ENCODE data around the gene POU2F3.

POU2F3 gene

DNA sequence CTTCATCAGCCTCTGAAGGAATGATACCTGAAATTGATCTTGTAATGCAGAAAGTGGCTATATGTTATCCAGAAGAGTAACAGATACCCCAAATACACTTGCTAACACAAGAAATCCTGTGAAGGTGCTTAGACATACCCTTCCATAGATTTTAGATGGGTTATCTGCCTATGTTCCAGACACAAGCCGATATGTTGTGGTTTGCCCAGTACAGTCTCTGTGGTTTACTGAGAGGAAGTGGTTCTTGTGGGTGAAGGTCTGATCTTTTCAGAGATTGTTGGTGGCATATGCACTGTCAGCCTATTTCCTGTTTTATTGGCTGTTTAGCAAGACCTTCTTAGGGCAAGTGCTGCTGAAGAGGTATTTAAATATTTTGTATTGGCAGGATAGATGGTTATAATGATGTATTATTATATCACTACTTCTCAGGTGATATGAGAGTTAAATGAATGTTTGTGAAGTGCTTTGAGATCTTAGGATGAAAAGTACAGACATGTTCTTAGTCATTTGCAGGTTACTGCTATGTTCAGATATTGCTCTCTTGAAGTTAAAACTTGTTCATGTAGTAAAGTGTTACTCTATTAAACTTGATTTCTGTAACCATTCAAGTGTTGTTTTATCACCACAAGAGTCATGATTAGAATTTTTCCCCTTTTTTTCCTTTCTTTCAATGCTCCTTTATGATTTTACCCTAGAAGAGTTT, 104.5 kb downstream of the POU2F3 start:
- peak; percentile 58 to 77 for DNase-seq

GRCh38 chr11:120346233-120346632, 106.3 kb downstream of the POU2F3 start:
- no peak for DNase-seq

GRCh38 chr11:120350637-120351036, 110.7 kb downstream of the POU2F3 start:
- no peak for DNase-seq

GRCh38 chr11:120352405-120352804, 112.5 kb downstream of the POU2F3 start:
- no peak for DNase-seq

GRCh38 chr11:120354068-120354467, 114.1 kb downstream of the POU2F3 start:
- no peak for DNase-seq

- no peak for DNase-seq
These were observed 114.8 kb downstream of the POU2F3 start for GRCh38 chr11:120354779-120355178.

DNA sequence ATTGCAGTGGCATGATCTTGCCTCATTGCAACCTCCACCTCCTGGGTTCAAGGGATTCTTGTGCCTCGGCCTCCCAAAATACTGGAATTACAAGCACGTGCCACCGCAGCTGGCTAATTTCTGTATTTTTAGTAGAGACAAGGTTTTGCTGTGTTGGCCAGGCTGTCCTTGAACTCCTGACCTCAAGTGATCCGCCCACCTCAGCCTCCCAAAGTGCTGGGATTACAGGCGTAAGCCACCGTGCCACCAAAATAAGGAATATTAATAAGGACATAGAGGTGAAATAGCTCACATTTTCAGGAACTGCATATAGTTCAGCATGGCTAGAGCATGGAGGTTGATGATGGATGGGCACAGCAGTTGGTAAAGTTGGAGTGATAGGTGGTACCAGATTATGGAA, 117.7 kb downstream of the POU2F3 start:
- DNase-seq: no peak

GRCh38 chr11:120358729-120359128, 118.8 kb downstream of the POU2F3 start:
- no peak for DNase-seq

GRCh38 chr11:120363436-120363835, 123.5 kb downstream of the POU2F3 start:
- DNase-seq: no peak

DNA sequence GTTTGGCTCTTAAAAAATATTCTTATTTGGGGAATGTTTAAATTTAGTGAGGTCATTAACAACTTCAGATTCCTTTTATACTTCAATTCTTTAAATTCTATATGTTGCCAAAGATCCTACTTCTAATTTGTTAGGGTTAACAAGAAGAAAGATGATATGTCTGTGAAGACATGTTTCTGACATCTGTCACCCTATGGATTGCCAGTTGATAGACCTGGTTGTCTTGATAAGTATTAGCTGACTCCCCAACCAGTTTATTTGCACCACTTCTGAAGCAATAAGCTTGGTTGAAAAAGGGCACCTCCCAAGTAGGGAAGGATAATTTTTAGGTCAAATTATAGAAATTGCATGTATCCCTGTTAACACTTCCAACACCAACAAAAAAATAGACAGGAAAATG, 125.6 kb downstream of the POU2F3 start:
- no peak for DNase-seq
